ENCODE data around the gene LRP5. TPM values are rescaled to one million over a fixed set of nuclear protein-coding genes. Genes with fewer than 3 reads are reported as not detected.

LRP5 gene
- total RNA-seq, 1 experiment from 2014 or later, result 55.2 TPM

DNA sequence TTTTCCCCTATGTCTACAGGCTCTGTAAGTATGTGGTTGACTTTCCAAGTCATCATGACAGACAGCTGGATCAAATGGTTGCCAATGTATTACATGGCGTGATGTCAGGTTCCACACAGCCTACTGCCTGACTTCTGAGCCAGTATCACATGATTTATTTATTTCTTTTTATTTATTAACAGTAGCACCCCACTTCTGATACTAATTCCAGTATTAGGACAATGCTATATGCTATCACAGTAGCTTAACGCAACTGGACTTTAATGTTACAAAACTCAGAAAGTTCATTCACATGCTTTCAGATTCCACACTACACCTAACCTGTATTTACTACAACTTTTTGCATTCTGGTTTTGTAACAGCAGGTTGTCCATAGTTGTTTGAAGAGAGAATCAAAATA lies 22.9 kb upstream of the LRP5 start:
- H3K4me2 ChIP-seq (ENCODE audit: low read length), result no peak overlapping the region
- CTCF ChIA-PET, result no interaction called here
- no peak overlapping the region for H3K9ac ChIP-seq (ENCODE audit: low read length)
- no TSS peak for BruUV-seq (replicated peaks)
- H3K36me3 ChIP-seq (ENCODE audit: control insufficient read depth in 1 of 2, insufficient read depth in 2 of 2, low read length in 2 of 2), result no peaks in the 10 kb centered on the region
- POLR2A ChIA-PET, result no interaction called here
- DNase-seq (ENCODE audit: low read depth, low spot score) (no peak), ATAC-seq (no peak)
- no peaks in the 10 kb centered on the region for H3K4me1 ChIP-seq (ENCODE audit: control insufficient read depth in 1 of 2, insufficient read depth in 2 of 2, low read length in 2 of 2)
- TF ChIP-seq MAX (IDR thresholded peaks at IDR 0.05), result no peak
- no peak for TF ChIP-seq FOSL1 (IDR thresholded peaks at IDR 0.05; ENCODE audit: low read depth)
- TF ChIP-seq TCF7L2 (IDR thresholded peaks at IDR 0.05; ENCODE audit: borderline replicate concordance, extremely low read depth, insufficient read depth, insufficient read length), result no peak
- no peak for TF ChIP-seq CEBPB (IDR thresholded peaks at IDR 0.05; ENCODE audit: low read depth)
- no peak for TF ChIP-seq ZFX (IDR thresholded peaks at IDR 0.05)
- TF ChIP-seq JUND (IDR thresholded peaks at IDR 0.05), result no peak
- no peak for TF ChIP-seq EZH2 (IDR thresholded peaks at IDR 0.05)
- TF ChIP-seq, protein P1, sequence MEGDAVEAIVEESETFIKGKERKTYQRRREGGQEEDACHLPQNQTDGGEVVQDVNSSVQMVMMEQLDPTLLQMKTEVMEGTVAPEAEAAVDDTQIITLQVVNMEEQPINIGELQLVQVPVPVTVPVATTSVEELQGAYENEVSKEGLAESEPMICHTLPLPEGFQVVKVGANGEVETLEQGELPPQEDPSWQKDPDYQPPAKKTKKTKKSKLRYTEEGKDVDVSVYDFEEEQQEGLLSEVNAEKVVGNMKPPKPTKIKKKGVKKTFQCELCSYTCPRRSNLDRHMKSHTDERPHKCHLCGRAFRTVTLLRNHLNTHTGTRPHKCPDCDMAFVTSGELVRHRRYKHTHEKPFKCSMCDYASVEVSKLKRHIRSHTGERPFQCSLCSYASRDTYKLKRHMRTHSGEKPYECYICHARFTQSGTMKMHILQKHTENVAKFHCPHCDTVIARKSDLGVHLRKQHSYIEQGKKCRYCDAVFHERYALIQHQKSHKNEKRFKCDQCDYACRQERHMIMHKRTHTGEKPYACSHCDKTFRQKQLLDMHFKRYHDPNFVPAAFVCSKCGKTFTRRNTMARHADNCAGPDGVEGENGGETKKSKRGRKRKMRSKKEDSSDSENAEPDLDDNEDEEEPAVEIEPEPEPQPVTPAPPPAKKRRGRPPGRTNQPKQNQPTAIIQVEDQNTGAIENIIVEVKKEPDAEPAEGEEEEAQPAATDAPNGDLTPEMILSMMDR (IDR thresholded peaks at IDR 0.05 in 2 of 3, conservative IDR thresholded peaks at IDR 0.05 in 1 of 3; ENCODE audit: borderline replicate concordance in 1 of 3, insufficient read depth in 1 of 3, low read depth in 2 of 3, low read length in 2 of 3), result no peak
- no peak for TF ChIP-seq EZH2phosphoT487 (IDR thresholded peaks at IDR 0.05; ENCODE audit: borderline replicate concordance)
- no peaks in the 10 kb centered on the region for H3K9me2 ChIP-seq (ENCODE audit: insufficient read depth)
- no peaks in the 10 kb centered on the region for H3K79me2 ChIP-seq (ENCODE audit: insufficient read depth, low read length)
- intact Hi-C loops (cut with micrococcal nuclease), result no loop called here
- no peak overlapping the region for H3K27ac ChIP-seq (ENCODE audit: low read depth, low read length)
- 0 out of 4 replicates have a peak, but pooled peaks cover 0 to 3% of the 10 kb centered on the region in 2 experiments for H3K9me3 ChIP-seq (ENCODE audit: control insufficient read depth in 1 of 2, insufficient read depth in 1 of 2, low read depth in 1 of 2, low read length in 2 of 2)
- H2AFZ ChIP-seq (ENCODE audit: low read depth, low read length, poor library complexity, severe bottlenecking), result no peak overlapping the region
- H4K20me1 ChIP-seq (ENCODE audit: insufficient read depth), result no peaks in the 10 kb centered on the region
- RAD21 ChIA-PET (ENCODE audit: low non-redundant PET in 1 of 2, low total read pairs in 2 of 2, uncharacterized antibody in 2 of 2, unreplicated experiment in 2 of 2), result no interaction called here
- H3K27me3 ChIP-seq (ENCODE audit: insufficient read depth, low read length), result no peaks in the 10 kb centered on the region
- no peak overlapping the region for H3K4me3 ChIP-seq (replicated peaks in 1 of 2; ENCODE audit: low read depth in 1 of 2, low read length in 2 of 2)

DNA sequence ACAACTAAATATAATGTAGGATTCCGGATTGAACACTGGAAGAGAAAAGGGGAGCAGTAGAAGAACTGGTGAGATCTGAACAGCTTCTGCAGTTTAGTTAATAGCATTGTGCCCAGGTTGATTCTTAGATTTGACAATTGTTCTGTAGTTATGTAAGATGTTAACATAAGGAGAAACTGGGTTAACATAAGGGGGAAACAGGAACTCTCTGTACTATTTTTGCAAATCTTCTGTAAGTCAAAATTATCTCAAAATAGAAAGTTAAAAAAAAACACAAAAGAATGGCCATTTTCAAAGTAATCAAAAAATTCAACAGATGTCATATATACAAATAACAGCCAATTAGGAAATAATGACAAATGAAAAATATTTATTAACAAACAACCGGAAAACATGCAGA lies 18.7 kb upstream of the LRP5 start:
- DNase-seq (ENCODE audit: low read depth, low spot score) (no peak), ATAC-seq (no peak)
- BruUV-seq (replicated peaks), result no TSS peak
- Histone ChIP-seq H3K9me3 (ENCODE audit: control insufficient read depth in 1 of 2, insufficient read depth in 1 of 2, low read depth in 1 of 2, low read length in 2 of 2) (0 out of 4 replicates have a peak, but pooled peaks cover 0 to 3% of the 10 kb centered on the region in 2 experiments), H2AFZ (ENCODE audit: low read depth, low read length, poor library complexity, severe bottlenecking) (no peak overlapping the region), H3K9ac (ENCODE audit: low read length) (no peak overlapping the region), H3K27ac (ENCODE audit: low read depth, low read length) (no peak overlapping the region), H3K27me3 (ENCODE audit: insufficient read depth, low read length) (no peaks in the 10 kb centered on the region), H3K4me1 (ENCODE audit: control insufficient read depth in 1 of 2, insufficient read depth in 2 of 2, low read length in 2 of 2) (peaks cover 6 to 17% of the 10 kb centered on the region in 2 experiments; a peak in 3 of 4 replicates), H3K4me2 (ENCODE audit: low read length) (no peak overlapping the region), H3K79me2 (ENCODE audit: insufficient read depth, low read length) (no peaks in the 10 kb centered on the region), H3K36me3 (ENCODE audit: control insufficient read depth in 1 of 2, insufficient read depth in 2 of 2, low read length in 2 of 2) (no peaks in the 10 kb centered on the region), H3K9me2 (ENCODE audit: insufficient read depth) (no peaks in the 10 kb centered on the region), H4K20me1 (ENCODE audit: insufficient read depth) (no peaks in the 10 kb centered on the region), H3K4me3 (replicated peaks in 1 of 2; ENCODE audit: low read depth in 1 of 2, low read length in 2 of 2) (no peak overlapping the region)
- ChIA-PET CTCF (no interaction called here), RAD21 (ENCODE audit: low non-redundant PET in 1 of 2, low total read pairs in 2 of 2, uncharacterized antibody in 2 of 2, unreplicated experiment in 2 of 2) (no interaction called here), POLR2A (no interaction called here)
- intact Hi-C loops (cut with micrococcal nuclease), result no loop called here
- no peak for TF ChIP-seq EGR1 (IDR thresholded peaks at IDR 0.05; ENCODE audit: low read depth)
- TF ChIP-seq REST (IDR thresholded peaks at IDR 0.05; ENCODE audit: low read depth), result no peak
- TF ChIP-seq, protein P1 (IDR thresholded peaks at IDR 0.05 in 2 of 3, conservative IDR thresholded peaks at IDR 0.05 in 1 of 3; ENCODE audit: borderline replicate concordance in 1 of 3, insufficient read depth in 1 of 3, low read depth in 2 of 3, low read length in 2 of 3), result no peak
- no peak for TF ChIP-seq FOSL1 (IDR thresholded peaks at IDR 0.05; ENCODE audit: low read depth)
- TF ChIP-seq MAX (IDR thresholded peaks at IDR 0.05), result no peak
- TF ChIP-seq ELF1 (IDR thresholded peaks at IDR 0.05; ENCODE audit: borderline replicate concordance, low read depth), result no peak

Measured in HCT116 (cell line).